IgD-negative memory B cell (primary cell): ENCODE measurements around the gene DOCK9. TPM values are rescaled to one million over a fixed set of nuclear protein-coding genes. Genes with fewer than 3 reads are reported as not detected.

Experiments
- H3K27ac Mint-ChIP-seq, 3 donors: one replicate each; pipeline ENCODE4 v1.8.0; 2020 to 2022; ENCODE audit warnings: mild to moderate bottlenecking in 3 of 3, mixed read lengths in 3 of 3, moderate library complexity in 1 of 3
- H3K27me3 Mint-ChIP-seq: one replicate; pipeline ENCODE4 v1.8.0; 2021; ENCODE audit warnings: mixed read lengths
- H3K36me3 Mint-ChIP-seq: one replicate; pipeline ENCODE4 v1.8.0; 2020; ENCODE audit warnings: mild to moderate bottlenecking, mixed read lengths
- H3K4me1 Mint-ChIP-seq, 3 donors: one replicate each; pipeline ENCODE4 v1.8.0; 2020 to 2022; ENCODE audit warnings: mixed read lengths in 3 of 3, mild to moderate bottlenecking in 1 of 3
- H3K4me3 Mint-ChIP-seq, 4 donors: one replicate each; pipeline ENCODE4 v1.8.0; 2020 to 2022; ENCODE audit warnings: mild to moderate bottlenecking in 4 of 4, mixed read lengths in 4 of 4, moderate library complexity in 3 of 4
- H3K9me3 Mint-ChIP-seq, 3 donors: one replicate each; pipeline ENCODE4 v1.8.0; 2020 to 2021; ENCODE audit warnings: mixed read lengths in 3 of 3, mild to moderate bottlenecking in 1 of 3
- polyA plus RNA-seq: library from polyadenylated mRNA; unstranded; fragments of 300-500 nt; fragmentation: Illumina TruSeq; gene quantifications from one replicate; pipeline ENCODE4 v1.2.3, GENCODE V29; 2021

Gene DOCK9, protein sequence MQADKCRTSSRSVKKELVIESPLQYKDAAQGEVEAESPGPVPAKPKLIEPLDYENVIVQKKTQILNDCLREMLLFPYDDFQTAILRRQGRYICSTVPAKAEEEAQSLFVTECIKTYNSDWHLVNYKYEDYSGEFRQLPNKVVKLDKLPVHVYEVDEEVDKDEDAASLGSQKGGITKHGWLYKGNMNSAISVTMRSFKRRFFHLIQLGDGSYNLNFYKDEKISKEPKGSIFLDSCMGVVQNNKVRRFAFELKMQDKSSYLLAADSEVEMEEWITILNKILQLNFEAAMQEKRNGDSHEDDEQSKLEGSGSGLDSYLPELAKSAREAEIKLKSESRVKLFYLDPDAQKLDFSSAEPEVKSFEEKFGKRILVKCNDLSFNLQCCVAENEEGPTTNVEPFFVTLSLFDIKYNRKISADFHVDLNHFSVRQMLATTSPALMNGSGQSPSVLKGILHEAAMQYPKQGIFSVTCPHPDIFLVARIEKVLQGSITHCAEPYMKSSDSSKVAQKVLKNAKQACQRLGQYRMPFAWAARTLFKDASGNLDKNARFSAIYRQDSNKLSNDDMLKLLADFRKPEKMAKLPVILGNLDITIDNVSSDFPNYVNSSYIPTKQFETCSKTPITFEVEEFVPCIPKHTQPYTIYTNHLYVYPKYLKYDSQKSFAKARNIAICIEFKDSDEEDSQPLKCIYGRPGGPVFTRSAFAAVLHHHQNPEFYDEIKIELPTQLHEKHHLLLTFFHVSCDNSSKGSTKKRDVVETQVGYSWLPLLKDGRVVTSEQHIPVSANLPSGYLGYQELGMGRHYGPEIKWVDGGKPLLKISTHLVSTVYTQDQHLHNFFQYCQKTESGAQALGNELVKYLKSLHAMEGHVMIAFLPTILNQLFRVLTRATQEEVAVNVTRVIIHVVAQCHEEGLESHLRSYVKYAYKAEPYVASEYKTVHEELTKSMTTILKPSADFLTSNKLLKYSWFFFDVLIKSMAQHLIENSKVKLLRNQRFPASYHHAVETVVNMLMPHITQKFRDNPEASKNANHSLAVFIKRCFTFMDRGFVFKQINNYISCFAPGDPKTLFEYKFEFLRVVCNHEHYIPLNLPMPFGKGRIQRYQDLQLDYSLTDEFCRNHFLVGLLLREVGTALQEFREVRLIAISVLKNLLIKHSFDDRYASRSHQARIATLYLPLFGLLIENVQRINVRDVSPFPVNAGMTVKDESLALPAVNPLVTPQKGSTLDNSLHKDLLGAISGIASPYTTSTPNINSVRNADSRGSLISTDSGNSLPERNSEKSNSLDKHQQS (N-terminal part only)
- 4.1 TPM for polyA plus RNA-seq

DNA sequence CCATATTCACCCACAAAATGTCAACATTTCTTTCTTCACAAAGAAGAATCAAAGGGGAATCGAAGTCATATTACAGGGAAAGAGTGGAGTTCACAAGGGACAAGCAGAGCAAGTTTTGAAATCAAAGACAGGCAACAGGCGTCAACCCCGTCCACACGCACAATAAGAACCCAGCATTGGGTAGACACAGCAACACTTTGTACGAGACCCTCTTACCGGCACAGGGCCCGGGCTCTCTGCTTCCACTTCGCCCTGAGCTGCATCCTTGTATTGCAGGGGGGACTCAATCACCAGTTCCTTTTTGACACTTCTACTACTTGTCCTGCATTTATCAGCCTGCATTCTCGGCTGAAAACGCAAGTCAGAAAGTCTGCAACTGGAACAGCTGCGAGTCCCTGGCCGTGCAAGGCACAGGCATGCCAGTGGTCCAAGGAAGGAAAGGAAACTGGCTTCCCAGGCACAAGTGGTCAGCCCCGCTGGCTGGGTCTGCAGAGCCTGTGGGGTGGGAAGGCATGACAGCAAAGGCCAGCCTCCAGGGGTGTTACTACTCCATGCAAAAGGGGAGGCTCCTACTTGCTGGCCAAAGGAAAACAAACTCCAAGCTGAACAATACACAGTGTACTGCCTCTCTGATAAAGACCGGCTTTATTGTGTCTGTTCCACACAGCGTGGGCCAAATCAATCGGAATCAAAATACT lies at the start of gene DOCK9:
TSS of gene DOCK9 (minus strand) at position 497 of the 698 bp plus-strand sequence. CDS start at position 342, 155 bp downstream.
- Mint-ChIP-seq H3K4me1 (peaks cover 23 to 27% (median 24%) of the 10 kb centered on the region in 3 donors), H3K27me3 (peaks cover 1% of the 10 kb centered on the region), H3K36me3 (peaks cover 4% of the 10 kb centered on the region), H3K27ac (no peak within 1 kb of the TSS), H3K9me3 (no peaks in the 10 kb centered on the region), H3K4me3 (no peak within 1 kb of the TSS)

DNA sequence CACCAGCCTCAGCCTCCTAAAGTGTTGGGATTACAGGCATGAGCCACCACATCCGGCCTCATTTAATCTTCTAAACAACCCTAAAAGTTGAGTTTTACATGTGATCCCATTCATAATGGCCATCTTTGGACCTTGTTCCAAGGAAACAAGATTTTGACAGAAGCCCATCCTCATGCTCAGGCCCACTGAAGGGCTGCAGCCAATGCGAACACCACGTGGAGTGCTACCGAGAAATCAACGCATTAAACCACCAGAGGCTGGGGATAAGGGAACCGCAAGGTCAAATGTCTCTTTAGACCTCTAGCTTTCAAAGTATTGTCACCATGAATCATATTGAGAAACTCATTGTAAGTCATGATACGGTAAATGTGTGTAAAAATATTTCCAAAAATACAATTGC lies 49.4 kb upstream of the DOCK9 start:
- Mint-ChIP-seq H3K27me3 (peaks cover 2% of the 10 kb centered on the region), H3K4me3 (no peak overlapping the region), H3K36me3 (no peaks in the 10 kb centered on the region), H3K9me3 (peaks cover 0 to 4% (median 2%) of the 10 kb centered on the region in 3 donors), H3K4me1 (peaks cover 9 to 14% (median 11%) of the 10 kb centered on the region in 3 donors), H3K27ac (no peak overlapping the region)

DNA sequence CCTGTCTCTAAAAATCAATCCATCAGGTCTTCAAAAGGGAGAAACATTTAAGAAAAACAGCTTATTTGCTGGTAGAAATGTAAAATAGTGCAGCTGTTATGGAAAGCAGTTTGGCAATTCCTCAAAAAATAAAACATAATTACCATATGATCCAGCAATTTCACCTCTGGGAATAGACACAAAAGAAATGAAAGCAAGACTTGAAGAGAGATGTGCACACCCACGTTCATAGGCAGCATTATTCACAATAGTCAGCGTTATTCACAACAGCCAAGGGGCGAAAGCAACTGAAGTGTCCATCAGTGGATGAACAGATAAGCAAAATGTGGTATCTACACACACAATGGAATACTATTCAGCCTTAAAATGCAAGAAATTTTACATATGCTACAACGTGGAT lies 45.1 kb upstream of the DOCK9 start:
- Mint-ChIP-seq H3K4me3 (no peak overlapping the region), H3K9me3 (no peaks in the 10 kb centered on the region), H3K27me3 (peaks cover 2% of the 10 kb centered on the region), H3K4me1 (peaks cover 9 to 14% (median 13%) of the 10 kb centered on the region in 3 donors), H3K27ac (no peak overlapping the region), H3K36me3 (peaks cover 3% of the 10 kb centered on the region)

DNA sequence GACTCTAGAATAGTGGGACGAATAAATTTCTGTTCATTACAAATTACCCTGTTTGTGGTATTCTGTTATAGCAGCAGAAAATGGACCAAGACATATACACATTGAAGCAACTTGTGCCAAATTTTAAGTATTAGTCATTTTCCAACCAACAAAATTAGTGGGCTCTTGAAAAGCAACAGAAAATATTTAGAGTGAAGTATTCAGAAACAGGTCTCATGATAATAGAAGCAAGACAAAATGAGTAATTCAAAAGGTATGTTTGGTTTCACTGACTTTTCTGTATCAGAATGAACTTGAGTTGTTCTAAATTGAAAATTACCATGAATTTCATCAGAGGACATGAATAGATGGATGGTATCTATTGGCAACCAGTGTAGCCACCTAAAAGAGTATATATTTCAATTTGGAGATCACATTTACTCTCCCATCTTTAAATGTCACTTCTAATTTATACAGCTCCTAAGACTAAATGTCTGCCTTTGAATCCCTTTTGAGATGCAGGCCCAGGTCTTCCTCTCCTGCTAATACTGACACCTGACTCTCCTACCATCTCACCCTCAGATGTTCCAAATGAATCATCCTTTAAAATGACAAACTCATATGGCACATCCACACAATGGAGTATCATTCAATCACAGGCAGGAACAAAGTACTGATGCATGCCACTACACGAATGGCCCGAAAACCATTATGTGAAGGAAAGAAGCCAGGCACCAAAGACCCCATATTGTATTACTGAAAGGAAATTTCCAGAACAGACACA lies 40.7 kb upstream of the DOCK9 start:
- Mint-ChIP-seq H3K27ac (no peak overlapping the region), H3K4me1 (peaks cover 5 to 7% (median 6%) of the 10 kb centered on the region in 3 donors), H3K9me3 (no peaks in the 10 kb centered on the region), H3K27me3 (no peaks in the 10 kb centered on the region), H3K36me3 (peaks cover 3% of the 10 kb centered on the region), H3K4me3 (no peak overlapping the region)

DNA sequence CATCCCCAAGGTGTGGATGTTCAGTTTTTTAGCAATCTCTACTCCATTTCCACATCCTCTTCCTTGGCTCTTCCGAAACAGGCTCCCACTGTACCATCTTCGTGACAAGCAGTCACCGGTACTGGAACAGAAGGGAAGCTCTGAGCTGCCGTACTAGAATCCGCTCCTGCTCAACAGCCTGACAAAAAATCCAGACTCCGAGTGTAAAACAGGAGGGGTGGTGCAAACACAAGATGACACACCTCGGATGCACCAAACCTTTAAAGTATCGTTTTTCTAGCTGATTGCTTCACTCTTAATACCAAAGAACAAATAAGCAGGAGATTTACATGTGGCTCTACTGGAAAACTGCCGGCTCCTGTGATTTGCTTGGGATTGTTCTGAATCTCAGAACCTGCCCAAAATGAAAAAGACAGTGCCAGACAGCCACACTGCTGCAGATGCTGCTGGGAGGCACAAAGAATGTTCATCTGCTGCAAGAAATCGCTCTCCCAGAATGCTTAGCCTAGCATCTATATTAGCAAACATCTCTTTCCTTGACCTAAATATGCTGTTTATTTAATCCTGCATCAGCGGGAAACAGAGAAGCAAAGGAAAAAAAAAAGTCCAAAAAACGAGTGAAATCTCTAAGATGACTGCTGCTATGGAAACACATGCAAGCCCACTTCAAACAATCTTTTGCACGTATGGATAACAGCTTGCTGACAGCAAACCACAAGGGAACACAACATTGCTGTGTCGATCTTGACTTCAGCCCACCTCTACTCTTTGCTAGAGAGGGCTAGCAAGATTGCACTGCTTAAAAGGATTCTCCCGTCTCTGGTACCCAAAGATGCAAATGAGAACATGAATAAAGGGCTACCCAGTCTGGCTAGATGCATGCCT lies 38.0 kb upstream of the DOCK9 start:
- H3K27ac Mint-ChIP-seq: no peak overlapping the region
- H3K4me3 Mint-ChIP-seq: no peak overlapping the region
- no peaks in the 10 kb centered on the region for H3K27me3 Mint-ChIP-seq
- peaks cover 3 to 5% (median 4%) of the 10 kb centered on the region in 3 donors for H3K4me1 Mint-ChIP-seq
- H3K9me3 Mint-ChIP-seq: no peaks in the 10 kb centered on the region
- H3K36me3 Mint-ChIP-seq: peaks cover 3% of the 10 kb centered on the region

DNA sequence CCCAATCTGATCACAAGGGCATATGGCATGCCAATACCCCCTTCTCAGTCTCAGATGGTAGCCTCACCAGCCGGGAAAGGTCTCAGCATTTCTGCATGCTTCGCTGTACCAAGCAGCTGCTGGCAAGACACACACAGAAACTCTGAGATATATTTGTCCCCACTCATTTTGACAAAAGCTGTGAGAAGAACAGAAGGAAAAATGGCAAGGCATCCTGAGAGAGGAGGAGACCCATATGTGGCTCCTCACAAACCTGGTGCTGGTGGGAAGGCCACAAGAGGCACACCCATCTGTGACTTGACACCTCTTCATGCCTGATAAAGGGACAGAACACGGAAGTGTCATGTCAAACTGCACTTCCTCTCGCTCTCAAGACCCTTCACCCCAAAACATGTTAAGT lies 36.7 kb upstream of the DOCK9 start:
- no peaks in the 10 kb centered on the region for H3K9me3 Mint-ChIP-seq
- H3K4me3 Mint-ChIP-seq: no peak overlapping the region
- no peaks in the 10 kb centered on the region for H3K36me3 Mint-ChIP-seq
- no peaks in the 10 kb centered on the region for H3K27me3 Mint-ChIP-seq
- H3K4me1 Mint-ChIP-seq: peaks cover 3 to 6% (median 5%) of the 10 kb centered on the region in 3 donors
- no peak overlapping the region for H3K27ac Mint-ChIP-seq

DNA sequence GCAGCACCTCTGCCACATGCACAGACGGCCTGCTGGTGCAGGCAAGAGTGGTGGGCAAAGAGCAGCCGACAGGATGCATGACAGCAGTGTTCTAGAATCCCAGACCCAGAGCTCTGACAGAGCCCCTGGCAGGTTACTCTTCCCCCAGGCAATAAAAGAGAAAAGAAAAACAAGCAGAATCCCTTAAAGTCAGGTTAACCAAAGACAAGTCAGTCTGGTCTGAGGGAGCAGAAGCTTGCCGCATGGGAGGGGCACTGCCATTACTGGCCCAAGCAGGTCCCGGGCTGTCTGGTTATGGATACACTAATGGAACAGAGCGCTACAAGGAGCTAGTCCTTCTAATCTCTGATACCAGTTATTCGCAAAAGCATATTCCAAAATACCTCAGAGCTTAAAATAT lies 36.1 kb upstream of the DOCK9 start:
- Mint-ChIP-seq H3K27me3 (no peaks in the 10 kb centered on the region), H3K9me3 (no peaks in the 10 kb centered on the region), H3K4me1 (peaks cover 1 to 6% (median 5%) of the 10 kb centered on the region in 3 donors), H3K27ac (no peak overlapping the region), H3K4me3 (no peak overlapping the region), H3K36me3 (no peaks in the 10 kb centered on the region)

DNA sequence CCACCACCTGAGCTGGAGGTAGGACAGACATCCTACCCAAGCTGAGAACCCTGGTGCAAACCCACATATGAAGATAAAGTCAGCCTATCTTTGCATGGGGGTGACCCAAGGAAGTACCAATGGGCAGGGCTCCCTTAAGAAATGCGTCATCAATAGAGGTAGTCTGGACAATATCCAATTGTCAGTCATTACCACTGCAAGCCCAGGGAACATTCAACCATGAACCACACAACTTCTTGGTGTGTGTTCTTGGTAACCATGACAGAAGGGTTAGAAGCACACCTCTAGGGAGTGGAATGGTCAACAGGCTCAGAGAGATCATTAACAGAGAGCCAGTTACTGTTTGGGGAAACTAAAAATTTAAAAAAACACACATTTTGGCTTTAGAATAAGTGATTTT lies 34.7 kb upstream of the DOCK9 start:
- H3K9me3 Mint-ChIP-seq: no peaks in the 10 kb centered on the region
- H3K36me3 Mint-ChIP-seq: no peaks in the 10 kb centered on the region
- H3K27me3 Mint-ChIP-seq: no peaks in the 10 kb centered on the region
- H3K4me3 Mint-ChIP-seq: no peak overlapping the region
- H3K27ac Mint-ChIP-seq: no peak overlapping the region
- H3K4me1 Mint-ChIP-seq: peaks cover 1 to 8% (median 5%) of the 10 kb centered on the region in 3 donors

DNA sequence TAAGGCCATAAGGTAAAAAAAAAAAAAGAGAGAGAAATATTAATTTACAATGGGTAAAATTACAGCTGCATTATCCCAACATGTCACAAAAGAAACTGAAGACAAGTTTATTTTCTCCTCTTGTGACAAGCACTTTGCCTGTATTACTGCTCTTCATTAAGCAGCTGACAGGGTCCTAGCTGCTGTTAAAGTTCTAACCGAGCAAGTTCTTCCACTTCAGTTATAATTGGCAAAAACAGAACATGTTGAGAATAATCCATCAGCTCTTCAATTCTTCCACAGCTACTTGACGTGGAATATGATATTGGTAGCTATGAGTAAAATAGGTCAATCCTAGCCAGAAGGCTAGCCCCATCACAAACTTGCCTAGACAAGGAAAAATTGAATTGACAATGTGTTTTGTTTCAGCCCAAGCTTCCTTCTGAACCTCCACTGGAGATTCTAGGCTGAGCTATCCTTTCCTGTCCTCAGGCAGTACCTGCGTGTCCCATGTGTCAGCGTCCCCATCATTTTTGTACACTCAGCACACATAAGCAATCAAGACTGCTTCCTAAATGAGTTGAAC lies 32.2 kb upstream of the DOCK9 start:
- Mint-ChIP-seq H3K4me3 (no peak overlapping the region), H3K9me3 (no peaks in the 10 kb centered on the region), H3K27ac (no peak overlapping the region), H3K4me1 (peaks cover 0 to 4% (median 0%) of the 10 kb centered on the region in 3 donors), H3K27me3 (no peaks in the 10 kb centered on the region), H3K36me3 (no peaks in the 10 kb centered on the region)

DNA sequence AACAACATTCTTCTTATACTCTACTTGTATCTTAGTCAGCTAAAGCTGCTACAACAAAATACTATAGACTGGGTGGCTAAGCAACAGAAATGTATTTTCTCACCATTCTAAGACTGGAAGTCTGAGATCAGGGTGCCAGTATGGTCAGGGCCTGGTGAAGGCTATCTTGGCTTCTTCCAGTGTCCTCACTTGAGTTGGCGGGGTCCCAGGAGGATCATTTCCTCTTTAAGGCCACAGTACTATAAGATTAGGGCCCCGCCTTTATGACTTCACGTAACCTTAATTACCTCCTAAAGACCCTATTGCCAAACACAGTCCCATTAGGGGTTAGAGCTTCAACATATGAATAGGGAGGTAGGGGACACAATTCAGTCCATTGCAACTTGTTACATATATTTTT lies 30.7 kb upstream of the DOCK9 start:
- Mint-ChIP-seq H3K4me3 (no peak overlapping the region), H3K27ac (no peak overlapping the region), H3K36me3 (peaks cover under 1% of the 10 kb centered on the region), H3K9me3 (no peaks in the 10 kb centered on the region), H3K4me1 (peaks cover 0 to 6% (median 0%) of the 10 kb centered on the region in 3 donors), H3K27me3 (no peaks in the 10 kb centered on the region)

DNA sequence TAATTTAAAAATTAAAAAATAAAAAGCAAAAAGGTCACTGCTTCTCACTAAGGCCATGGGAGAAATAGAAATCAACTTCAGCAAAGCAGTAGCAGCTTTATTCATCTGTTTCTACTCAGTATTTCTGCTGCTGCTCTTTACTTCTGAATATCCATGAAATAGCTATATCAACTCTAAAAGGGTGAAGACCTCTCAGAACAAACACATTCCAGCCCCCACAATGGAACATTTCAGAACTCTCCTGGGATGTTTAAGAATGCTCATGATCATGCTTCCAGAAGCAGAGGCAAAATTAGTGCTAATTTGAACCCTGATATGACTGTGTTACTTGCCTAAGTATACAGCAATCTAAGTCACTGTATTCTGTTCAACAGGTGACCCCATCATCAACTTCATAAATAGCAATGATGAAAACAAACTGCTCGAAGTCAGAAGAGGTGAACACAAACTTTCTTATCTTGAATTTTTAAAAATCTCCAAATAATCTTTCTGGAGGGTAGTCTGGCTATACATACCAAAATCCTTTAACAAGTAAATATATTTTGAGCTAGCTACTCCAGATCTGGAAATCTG lies 29.6 kb upstream of the DOCK9 start:
- Mint-ChIP-seq H3K27ac (no peak overlapping the region), H3K36me3 (peaks cover 2% of the 10 kb centered on the region), H3K4me3 (no peak overlapping the region), H3K9me3 (no peaks in the 10 kb centered on the region), H3K4me1 (peaks cover 0 to 6% (median 0%) of the 10 kb centered on the region in 3 donors), H3K27me3 (no peaks in the 10 kb centered on the region)

DNA sequence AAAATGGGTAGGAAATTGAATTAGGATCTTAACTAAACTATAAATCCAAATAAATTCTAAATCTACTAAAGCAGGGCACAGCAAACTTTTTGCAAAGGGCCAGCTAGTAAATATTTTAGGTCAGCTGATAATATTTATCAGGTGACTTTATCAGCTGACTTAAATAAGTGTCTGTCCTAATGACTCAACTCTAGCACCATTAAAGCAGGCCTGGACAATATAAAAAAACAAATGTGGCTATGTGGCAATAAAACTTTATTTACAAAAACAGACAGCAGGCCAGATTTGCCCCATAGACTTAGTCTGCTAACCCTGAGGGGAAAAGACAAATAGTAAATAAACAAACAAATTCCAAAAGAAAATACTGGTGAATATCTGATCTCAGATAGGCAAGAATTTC lies 27.7 kb upstream of the DOCK9 start:
- H3K27ac Mint-ChIP-seq: no peak overlapping the region

More for the DNA sequence above, 27.7 kb upstream of the DOCK9 start:
- Mint-ChIP-seq H3K4me3 (no peak overlapping the region), H3K9me3 (no peaks in the 10 kb centered on the region), H3K36me3 (peaks cover 2% of the 10 kb centered on the region), H3K4me1 (peaks cover 2 to 12% (median 3%) of the 10 kb centered on the region in 3 donors), H3K27me3 (no peaks in the 10 kb centered on the region)
